Osteocyte (in vitro differentiated cells): Measurements from ENCODE around the gene GLRA2. TPM values are rescaled to one million over a fixed set of nuclear protein-coding genes. Genes with fewer than 3 reads are reported as not detected.

ENCODE experiments used
- DNase-seq: peaks from one replicate; pipeline ENCODE4 v3.0.0; 2021; ENCODE audit warnings: mixed read lengths; ENCODE audit not compliant: unreplicated experiment; ENCODE audit errors: extremely low spot score
- H3K27ac Mint-ChIP-seq: one replicate; pipeline ENCODE4 v1.8.0; 2021; ENCODE audit warnings: mild to moderate bottlenecking, mixed read lengths; ENCODE audit not compliant: unreplicated experiment
- H3K27me3 Mint-ChIP-seq: one replicate; pipeline ENCODE4 v1.8.0; 2021; ENCODE audit warnings: mixed read lengths; ENCODE audit not compliant: unreplicated experiment
- H3K36me3 Mint-ChIP-seq: one replicate; pipeline ENCODE4 v1.8.0; 2021; ENCODE audit warnings: mixed read lengths; ENCODE audit not compliant: unreplicated experiment
- H3K4me1 Mint-ChIP-seq: one replicate; pipeline ENCODE4 v1.8.0; 2021; ENCODE audit warnings: mixed read lengths; ENCODE audit not compliant: unreplicated experiment
- H3K4me3 Mint-ChIP-seq: one replicate; pipeline ENCODE4 v1.8.0; 2021; ENCODE audit warnings: mild to moderate bottlenecking, moderate library complexity, mixed read lengths; ENCODE audit not compliant: unreplicated experiment
- H3K9me3 Mint-ChIP-seq: one replicate; pipeline ENCODE4 v1.8.0; 2021; ENCODE audit warnings: mixed read lengths; ENCODE audit not compliant: unreplicated experiment
- total RNA-seq: library from RNA; stranded (reverse); gene quantifications from 2 replicates; pipeline ENCODE4 v1.2.1, GENCODE V29; 2021
- TF ChIP-seq, protein P1 (sequence below): fragments of 200-600 bp; sonication (generic); IDR thresholded peaks from 2 replicates; pipeline ENCODE4 v1.5.0; 2021; ENCODE audit warnings: antibody characterized with exemption, mild to moderate bottlenecking, moderate library complexity

The GLRA2 gene
- total RNA-seq, 1 donor from 2014 or later: not detected

DNA sequence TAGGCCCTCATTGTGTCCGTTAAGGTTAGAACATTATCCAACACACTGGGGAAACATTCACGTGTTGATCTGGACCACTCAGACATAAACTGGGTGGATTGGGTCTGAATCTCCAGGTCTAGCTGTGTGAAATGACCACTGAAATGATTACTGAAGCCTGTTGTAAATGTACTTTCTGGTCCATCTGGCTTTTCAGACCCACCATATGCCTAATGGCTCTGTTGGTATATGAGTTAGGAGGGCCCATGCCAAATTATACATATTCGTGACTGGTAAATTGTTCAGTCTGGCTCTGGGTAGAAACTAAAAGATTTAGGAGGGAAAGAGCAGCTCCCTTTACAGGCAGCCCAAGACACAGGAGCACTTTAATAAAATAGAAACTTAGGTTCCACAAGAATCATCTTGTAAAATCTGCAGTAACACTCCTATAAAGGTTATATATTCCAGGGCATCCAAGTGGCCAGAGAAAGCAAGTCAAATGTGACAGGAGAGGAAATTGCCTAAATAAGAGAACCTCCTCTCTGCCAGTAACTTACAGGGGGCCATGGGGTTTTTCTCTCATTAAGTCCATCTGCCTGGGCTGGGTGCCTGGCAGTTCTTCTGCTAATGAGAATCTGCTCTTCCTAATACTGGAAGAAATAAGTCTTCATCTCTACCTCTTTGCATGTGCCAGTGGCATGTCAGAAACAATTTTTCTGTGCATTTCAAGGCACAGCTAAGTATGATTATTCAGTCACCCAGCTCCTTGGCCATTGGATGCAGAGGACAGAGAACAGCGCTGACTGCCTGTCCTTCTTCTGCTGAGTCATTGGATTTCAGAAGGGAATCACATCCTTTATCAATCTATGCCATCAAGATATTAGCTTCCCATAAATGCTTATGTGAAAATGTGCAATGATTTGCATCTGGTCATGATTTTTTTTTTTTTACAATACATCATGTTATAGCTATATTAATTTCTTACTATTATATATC lies 112.6 kb downstream of the GLRA2 start:
- no peaks in the 10 kb centered on the region for H3K36me3 Mint-ChIP-seq
- H3K4me1 Mint-ChIP-seq: no peaks in the 10 kb centered on the region
- H3K9me3 Mint-ChIP-seq: no peaks in the 10 kb centered on the region
- H3K27ac Mint-ChIP-seq: no peak overlapping the region
- TF ChIP-seq, protein P1, sequence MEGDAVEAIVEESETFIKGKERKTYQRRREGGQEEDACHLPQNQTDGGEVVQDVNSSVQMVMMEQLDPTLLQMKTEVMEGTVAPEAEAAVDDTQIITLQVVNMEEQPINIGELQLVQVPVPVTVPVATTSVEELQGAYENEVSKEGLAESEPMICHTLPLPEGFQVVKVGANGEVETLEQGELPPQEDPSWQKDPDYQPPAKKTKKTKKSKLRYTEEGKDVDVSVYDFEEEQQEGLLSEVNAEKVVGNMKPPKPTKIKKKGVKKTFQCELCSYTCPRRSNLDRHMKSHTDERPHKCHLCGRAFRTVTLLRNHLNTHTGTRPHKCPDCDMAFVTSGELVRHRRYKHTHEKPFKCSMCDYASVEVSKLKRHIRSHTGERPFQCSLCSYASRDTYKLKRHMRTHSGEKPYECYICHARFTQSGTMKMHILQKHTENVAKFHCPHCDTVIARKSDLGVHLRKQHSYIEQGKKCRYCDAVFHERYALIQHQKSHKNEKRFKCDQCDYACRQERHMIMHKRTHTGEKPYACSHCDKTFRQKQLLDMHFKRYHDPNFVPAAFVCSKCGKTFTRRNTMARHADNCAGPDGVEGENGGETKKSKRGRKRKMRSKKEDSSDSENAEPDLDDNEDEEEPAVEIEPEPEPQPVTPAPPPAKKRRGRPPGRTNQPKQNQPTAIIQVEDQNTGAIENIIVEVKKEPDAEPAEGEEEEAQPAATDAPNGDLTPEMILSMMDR: no peak
- H3K4me3 Mint-ChIP-seq: no peak overlapping the region
- no peak for DNase-seq
- no peaks in the 10 kb centered on the region for H3K27me3 Mint-ChIP-seq

DNA sequence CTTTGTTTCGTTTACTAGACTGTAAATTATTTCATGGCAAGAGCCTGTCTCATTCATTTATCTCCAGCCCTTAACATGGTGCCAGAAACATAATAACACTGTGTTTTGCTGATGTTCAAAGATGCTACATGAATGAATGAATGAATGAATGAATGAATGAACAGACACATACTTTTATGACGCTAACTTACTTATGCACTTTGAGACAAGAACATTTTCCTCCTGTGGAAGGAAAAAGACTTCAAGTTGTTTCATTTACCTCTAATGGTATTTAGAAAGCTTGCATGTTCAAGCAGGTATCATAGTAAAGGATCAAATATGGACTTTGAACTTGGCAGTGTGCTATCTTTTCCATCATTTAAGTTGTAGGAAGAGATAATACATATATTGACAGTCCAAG lies 131.6 kb downstream of the GLRA2 start:
- H3K9me3 Mint-ChIP-seq: peaks cover 23% of the 10 kb centered on the region
- no peak overlapping the region for H3K27ac Mint-ChIP-seq
- H3K4me3 Mint-ChIP-seq: no peak overlapping the region

DNA sequence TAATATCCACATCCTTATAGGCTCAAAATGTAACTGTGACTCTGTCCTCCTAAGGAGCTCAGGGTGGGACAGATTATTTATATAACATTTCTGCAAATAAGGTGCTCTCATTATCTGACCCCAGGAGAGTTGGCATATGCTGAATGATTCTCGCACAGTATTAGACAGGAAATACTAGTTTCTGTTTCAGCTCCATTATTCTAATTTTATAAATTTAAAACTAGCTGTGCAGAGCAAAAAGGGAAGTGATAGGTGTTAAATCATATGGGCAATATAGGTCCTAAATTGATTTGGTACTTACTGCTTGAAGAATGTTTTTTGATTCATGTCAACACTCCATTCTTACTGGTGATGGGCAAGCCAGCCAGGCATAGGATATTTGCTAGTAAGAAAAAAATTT lies 141.5 kb downstream of the GLRA2 start:
- Mint-ChIP-seq H3K4me1 (peaks cover 9% of the 10 kb centered on the region), H3K9me3 (peaks cover 24% of the 10 kb centered on the region), H3K27ac (no peak overlapping the region), H3K4me3 (no peak overlapping the region), H3K27me3 (no peaks in the 10 kb centered on the region), H3K36me3 (no peaks in the 10 kb centered on the region)
- TF ChIP-seq, protein P1: no peak
- DNase-seq: no peak

More for the DNA sequence above, 131.6 kb downstream of the GLRA2 start:
- Mint-ChIP-seq H3K36me3 (no peaks in the 10 kb centered on the region), H3K27me3 (no peaks in the 10 kb centered on the region), H3K4me1 (no peaks in the 10 kb centered on the region)
- DNase-seq: no peak
- TF ChIP-seq, protein P1: no peak

GRCh38 chrX:14672611-14673172 lies 143.4 kb downstream of the GLRA2 start:
- Mint-ChIP-seq H3K4me1 (peaks cover 15% of the 10 kb centered on the region), H3K27me3 (no peaks in the 10 kb centered on the region), H3K27ac (no peak overlapping the region), H3K4me3 (no peak overlapping the region), H3K9me3 (peaks cover 22% of the 10 kb centered on the region), H3K36me3 (no peaks in the 10 kb centered on the region)
- TF ChIP-seq, protein P1: no peak
- no peak for DNase-seq

- Mint-ChIP-seq H3K4me3 (no peak overlapping the region), H3K27ac (peak overlapping the region; percentile 77), H3K4me1 (peaks cover 15% of the 10 kb centered on the region), H3K9me3 (peaks cover 18% of the 10 kb centered on the region), H3K27me3 (no peaks in the 10 kb centered on the region), H3K36me3 (no peaks in the 10 kb centered on the region)
- DNase-seq: no peak
- TF ChIP-seq, protein P1: no peak
Observed at GRCh38 chrX:14673236-14673635, 143.9 kb downstream of the GLRA2 start.
